ENCODE measurements around the gene PIK3R1. TPM values are rescaled to one million over a fixed set of nuclear protein-coding genes. Genes with fewer than 3 reads are reported as not detected.

PIK3R1 gene
- total and polyA plus RNA-seq, 8 donors, result 4.2 to 31.5 (median 18.8) TPM

DNA sequence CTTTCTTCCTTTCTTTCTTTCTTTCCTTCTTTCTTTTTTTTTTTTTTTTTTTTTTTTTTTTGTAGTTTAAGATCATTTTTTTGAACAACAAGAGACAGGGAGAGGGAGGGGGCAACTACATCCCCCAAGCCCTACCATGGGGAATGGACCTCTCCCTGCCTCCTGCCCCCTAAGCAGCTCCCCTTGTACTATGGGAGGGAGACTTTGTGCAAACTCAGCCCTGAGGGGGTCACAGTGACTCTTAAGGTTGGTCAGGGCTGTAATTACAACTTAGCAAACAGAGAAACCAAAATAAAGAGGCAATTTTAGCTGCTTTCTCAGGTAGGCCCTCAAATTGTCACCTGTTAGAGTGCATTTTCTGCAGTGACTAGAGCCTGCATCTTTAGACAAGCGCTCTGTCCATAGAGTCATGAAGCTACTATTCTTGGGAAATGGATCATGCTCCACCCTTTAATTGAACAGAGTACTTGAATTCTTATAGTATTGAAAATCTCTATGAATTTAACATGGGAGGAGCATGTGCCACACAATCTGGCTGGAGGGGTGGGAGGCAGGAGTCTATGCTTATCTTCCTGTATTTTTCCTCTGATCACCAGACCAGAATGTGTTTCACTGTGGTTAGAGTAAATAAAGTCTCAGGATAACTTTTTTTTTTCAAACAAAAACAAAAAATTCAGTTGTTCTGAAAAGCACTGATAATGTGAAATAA lies 24.3 kb upstream of the PIK3R1 start:
- H3K4me3 ChIP-seq, result no peak overlapping the region
- H3K4me1 ChIP-seq, result peaks cover 0 to 4% (median 0%) of the 10 kb centered on the region in 3 donors
- intact Hi-C loops (cut with DNase I), result no loop called here
- no peak for FAIRE-seq
- no peak for ATAC-seq
- no peaks in the 10 kb centered on the region for H3K9me3 ChIP-seq
- H3K36me3 ChIP-seq, result no peaks in the 10 kb centered on the region
- 100% methylated on average over 1 of the region's 1 CpG for WGBS, 2 donors
- TF ChIP-seq, protein P1, sequence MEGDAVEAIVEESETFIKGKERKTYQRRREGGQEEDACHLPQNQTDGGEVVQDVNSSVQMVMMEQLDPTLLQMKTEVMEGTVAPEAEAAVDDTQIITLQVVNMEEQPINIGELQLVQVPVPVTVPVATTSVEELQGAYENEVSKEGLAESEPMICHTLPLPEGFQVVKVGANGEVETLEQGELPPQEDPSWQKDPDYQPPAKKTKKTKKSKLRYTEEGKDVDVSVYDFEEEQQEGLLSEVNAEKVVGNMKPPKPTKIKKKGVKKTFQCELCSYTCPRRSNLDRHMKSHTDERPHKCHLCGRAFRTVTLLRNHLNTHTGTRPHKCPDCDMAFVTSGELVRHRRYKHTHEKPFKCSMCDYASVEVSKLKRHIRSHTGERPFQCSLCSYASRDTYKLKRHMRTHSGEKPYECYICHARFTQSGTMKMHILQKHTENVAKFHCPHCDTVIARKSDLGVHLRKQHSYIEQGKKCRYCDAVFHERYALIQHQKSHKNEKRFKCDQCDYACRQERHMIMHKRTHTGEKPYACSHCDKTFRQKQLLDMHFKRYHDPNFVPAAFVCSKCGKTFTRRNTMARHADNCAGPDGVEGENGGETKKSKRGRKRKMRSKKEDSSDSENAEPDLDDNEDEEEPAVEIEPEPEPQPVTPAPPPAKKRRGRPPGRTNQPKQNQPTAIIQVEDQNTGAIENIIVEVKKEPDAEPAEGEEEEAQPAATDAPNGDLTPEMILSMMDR (IDR thresholded peaks at IDR 0.05), result no peak
- no peaks in the 10 kb centered on the region for H3K27me3 ChIP-seq
- DNase-seq, result no peak
- H3K27ac ChIP-seq, result no peak overlapping the region

GRCh38 chr5:68192679-68193060 lies 22.9 kb upstream of the PIK3R1 start:
- no peak overlapping the region for H3K4me3 ChIP-seq
- TF ChIP-seq, protein P1 (IDR thresholded peaks at IDR 0.05), result no peak
- intact Hi-C loops (cut with DNase I), result no loop called here
- 95 to 97% methylated on average over 3 of the region's 3 CpGs for WGBS, 2 donors
- H3K36me3 ChIP-seq, result no peaks in the 10 kb centered on the region
- ATAC-seq (peak in 1 of 4 donors; percentile 10), DNase-seq (no peak), FAIRE-seq (no peak)
- no peaks in the 10 kb centered on the region for H3K27me3 ChIP-seq
- H3K27ac ChIP-seq, result peak overlapping the region in 3 of 4 donors; percentile 6 to 47 (median 25)
- no peaks in the 10 kb centered on the region for H3K9me3 ChIP-seq
- peaks cover 0 to 4% (median 0%) of the 10 kb centered on the region in 3 donors for H3K4me1 ChIP-seq

- 42 to 53% methylated on average over 3 of the region's 3 CpGs for WGBS, 2 donors
Observed at GRCh38 chr5:68193481-68194036, 22.0 kb upstream of the PIK3R1 start.

GRCh38 chr5:68194386-68194785 lies 21.2 kb upstream of the PIK3R1 start:
- Histone ChIP-seq H3K27me3 (no peaks in the 10 kb centered on the region), H3K4me3 (no peak overlapping the region), H3K36me3 (no peaks in the 10 kb centered on the region), H3K9me3 (no peaks in the 10 kb centered on the region), H3K27ac (no peak overlapping the region), H3K4me1 (peaks cover 0 to 4% (median 0%) of the 10 kb centered on the region in 3 donors)
- intact Hi-C loops (cut with DNase I), result no loop called here
- FAIRE-seq (no peak), ATAC-seq (no peak), DNase-seq (no peak)
- TF ChIP-seq, protein P1 (IDR thresholded peaks at IDR 0.05), result no peak
- WGBS, 2 donors, result 42 to 48% methylated on average over 2 of the region's 2 CpGs

More at GRCh38 chr5:68193481-68194036, 22.0 kb upstream of the PIK3R1 start:
- Histone ChIP-seq H3K9me3 (no peaks in the 10 kb centered on the region), H3K4me1 (peaks cover 0 to 4% (median 0%) of the 10 kb centered on the region in 3 donors), H3K27me3 (no peaks in the 10 kb centered on the region), H3K4me3 (no peak overlapping the region), H3K36me3 (no peaks in the 10 kb centered on the region), H3K27ac (peak overlapping the region in 2 of 4 donors; percentile 17 to 47)
- TF ChIP-seq, protein P1 (IDR thresholded peaks at IDR 0.05), result no peak
- FAIRE-seq (no peak), ATAC-seq (peak in 2 of 4 donors; percentile 8 to 33), DNase-seq (no peak)
- intact Hi-C loops (cut with DNase I), result no loop called here

GRCh38 chr5:68195137-68195536 lies 20.4 kb upstream of the PIK3R1 start:
- H3K27ac ChIP-seq, result no peak overlapping the region
- no peaks in the 10 kb centered on the region for H3K9me3 ChIP-seq
- intact Hi-C loops (cut with DNase I), result no loop called here
- peaks cover 0 to 4% (median 0%) of the 10 kb centered on the region in 3 donors for H3K4me1 ChIP-seq
- 76 to 91% methylated on average over 3 of the region's 3 CpGs for WGBS, 2 donors
- no peaks in the 10 kb centered on the region for H3K36me3 ChIP-seq
- no peak for FAIRE-seq
- TF ChIP-seq, protein P1 (IDR thresholded peaks at IDR 0.05), result no peak
- ATAC-seq, result no peak
- no peak overlapping the region for H3K4me3 ChIP-seq
- no peaks in the 10 kb centered on the region for H3K27me3 ChIP-seq
- DNase-seq, result no peak

All from pancreas (tissue), 10 donors.